ENCODE data around the gene IL17RC.
"Not testable (repeated sequence)": the region's sequence is repeated elsewhere in the genome, so short reads cannot be mapped to it uniquely, and the experiment has no call there.

DNA sequence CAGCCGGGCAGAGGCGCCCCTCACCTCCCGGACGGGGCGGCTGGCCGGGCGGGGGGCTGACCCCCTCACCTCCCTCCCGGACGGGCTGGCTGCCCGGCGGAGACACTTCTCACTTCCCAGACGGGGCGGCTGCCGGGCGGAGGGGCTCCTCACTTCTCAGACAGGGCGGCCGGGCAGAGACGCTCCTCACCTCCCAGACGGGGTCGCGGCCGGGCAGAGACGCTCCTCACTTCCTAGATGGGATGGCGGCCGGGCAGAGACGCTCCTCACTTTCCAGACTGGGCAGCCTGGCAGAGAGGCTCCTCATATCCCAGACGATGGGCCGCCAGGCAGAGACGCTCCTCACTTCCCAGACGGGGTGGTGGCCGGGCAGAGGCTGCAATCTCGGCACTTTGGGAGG lies 23.0 kb downstream of the IL17RC start:
- TF ChIP-seq, protein P1, sequence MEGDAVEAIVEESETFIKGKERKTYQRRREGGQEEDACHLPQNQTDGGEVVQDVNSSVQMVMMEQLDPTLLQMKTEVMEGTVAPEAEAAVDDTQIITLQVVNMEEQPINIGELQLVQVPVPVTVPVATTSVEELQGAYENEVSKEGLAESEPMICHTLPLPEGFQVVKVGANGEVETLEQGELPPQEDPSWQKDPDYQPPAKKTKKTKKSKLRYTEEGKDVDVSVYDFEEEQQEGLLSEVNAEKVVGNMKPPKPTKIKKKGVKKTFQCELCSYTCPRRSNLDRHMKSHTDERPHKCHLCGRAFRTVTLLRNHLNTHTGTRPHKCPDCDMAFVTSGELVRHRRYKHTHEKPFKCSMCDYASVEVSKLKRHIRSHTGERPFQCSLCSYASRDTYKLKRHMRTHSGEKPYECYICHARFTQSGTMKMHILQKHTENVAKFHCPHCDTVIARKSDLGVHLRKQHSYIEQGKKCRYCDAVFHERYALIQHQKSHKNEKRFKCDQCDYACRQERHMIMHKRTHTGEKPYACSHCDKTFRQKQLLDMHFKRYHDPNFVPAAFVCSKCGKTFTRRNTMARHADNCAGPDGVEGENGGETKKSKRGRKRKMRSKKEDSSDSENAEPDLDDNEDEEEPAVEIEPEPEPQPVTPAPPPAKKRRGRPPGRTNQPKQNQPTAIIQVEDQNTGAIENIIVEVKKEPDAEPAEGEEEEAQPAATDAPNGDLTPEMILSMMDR (IDR thresholded peaks at IDR 0.05) = not testable (repeated sequence)
- TF ChIP-seq POLR2AphosphoS5 (IDR thresholded peaks at IDR 0.05) = not testable (repeated sequence)
